ENCODE data around the gene ROBO1.
"Not testable (repeated sequence)": the region's sequence is repeated elsewhere in the genome, so short reads cannot be mapped to it uniquely, and the experiment has no call there.

ROBO1 gene

DNA sequence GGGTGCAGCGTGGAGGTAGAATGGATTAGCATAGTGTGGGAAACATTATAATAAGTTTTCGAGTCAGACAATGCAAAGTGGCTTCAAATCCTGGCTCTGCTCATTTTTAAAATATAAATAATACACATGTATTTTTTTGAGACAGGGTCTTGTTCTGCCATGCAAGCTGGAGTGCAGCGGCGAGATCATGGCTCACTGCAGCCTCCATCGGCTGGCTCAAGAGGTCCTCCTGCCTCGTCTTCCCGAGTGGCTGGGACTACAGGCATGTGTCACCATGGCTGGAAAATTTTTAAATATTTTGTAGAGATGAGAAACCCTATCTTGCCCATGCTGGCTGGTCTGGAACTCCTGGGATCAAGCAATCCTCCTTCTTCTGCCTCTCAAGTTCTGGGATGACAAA is 194.9 kb downstream of the ROBO1 start:
- DNase-seq (ENCODE audit: low read depth, low spot score), result no peak
- no peak overlapping the region for H3K4me3 ChIP-seq (ENCODE audit: low read length)

DNA sequence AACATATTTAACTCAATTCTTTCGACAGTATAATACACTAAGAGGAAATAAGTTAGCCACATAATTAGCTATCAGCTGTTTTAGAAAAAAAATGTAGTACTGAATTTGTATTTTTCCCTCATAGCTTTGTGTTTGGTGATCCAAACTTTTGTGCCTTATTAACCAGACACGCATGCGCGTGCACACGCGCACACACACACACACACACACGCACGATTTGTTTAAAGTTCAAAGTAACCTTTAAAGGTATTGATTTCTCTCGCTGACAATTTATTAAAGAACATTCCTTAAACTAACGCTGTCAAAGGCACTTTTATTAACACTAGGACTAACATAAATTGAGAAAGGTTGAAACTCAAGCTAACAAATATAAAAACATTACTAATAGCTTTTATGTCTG is 198.9 kb downstream of the ROBO1 start:
- DNase-seq (ENCODE audit: low read depth, low spot score), result no peak
- H3K4me3 ChIP-seq (ENCODE audit: low read length), result no peak overlapping the region

GRCh38 chr3:79564192-79564591 is 203.6 kb downstream of the ROBO1 start:
- DNase-seq (ENCODE audit: low read depth, low spot score), result no peak
- H3K4me3 ChIP-seq (ENCODE audit: low read length), result no peak overlapping the region

DNA sequence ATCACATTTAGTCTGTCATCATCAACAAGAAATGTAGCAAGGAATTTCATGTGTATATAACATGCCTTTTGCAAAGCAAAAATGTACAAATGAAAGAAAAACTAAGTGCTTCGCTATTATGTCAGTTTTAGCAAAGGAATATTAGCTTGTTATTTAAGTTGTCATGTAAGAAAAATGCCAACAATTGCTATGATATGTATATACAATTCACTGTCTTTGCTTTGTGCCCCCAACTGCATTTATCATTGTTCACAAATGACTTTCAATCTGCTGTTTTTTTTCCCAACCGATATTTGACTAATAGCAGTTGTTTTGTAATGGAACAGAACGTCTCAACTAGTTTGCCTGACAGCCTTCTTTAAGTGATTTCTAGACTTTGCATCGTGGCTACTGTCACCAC is 207.1 kb downstream of the ROBO1 start:
- no peak for DNase-seq (ENCODE audit: low read depth, low spot score)

DNA sequence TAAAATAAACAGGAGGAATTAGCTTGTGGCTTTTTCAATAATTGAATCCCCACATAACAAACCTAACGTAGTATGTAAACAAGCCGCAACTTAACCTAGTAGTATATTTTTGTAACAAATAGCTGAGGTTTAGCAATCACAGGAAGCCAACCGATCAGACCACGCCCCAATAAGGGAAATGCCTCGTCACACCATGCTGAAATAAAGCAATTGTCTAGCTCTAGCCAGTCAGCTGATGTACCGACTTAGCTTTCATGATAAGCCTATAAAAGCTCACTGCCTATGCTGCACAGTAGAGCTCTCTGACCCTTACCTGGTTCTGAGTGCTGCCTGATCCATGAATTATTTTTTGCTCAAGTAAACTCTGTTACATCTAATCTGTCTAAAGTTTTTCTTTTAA is 208.9 kb downstream of the ROBO1 start:
- no peak overlapping the region for H3K4me3 ChIP-seq (ENCODE audit: low read length)
- DNase-seq (ENCODE audit: low read depth, low spot score), result no peak

More for the DNA sequence above, 207.1 kb downstream of the ROBO1 start:
- no peak overlapping the region for H3K4me3 ChIP-seq (ENCODE audit: low read length)

DNA sequence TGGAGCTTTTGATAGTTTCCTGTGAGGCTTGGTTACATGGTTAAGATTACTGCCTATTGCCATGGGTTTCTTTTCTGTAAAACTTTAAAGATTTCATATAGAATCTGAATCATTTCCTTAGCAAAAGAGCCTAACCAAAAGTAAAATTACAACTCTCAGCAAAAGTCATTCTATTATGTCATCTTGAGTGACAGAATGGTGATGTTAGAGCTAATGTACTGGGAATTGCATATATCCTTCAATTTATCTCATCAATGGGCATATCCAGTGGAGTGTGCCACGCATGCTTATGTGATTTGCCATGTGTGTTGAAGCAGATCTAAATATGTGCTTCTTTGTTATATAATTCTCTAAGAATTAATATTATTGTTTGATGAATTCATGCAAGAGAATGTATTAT is 212.1 kb downstream of the ROBO1 start:
- no peak overlapping the region for H3K4me3 ChIP-seq (ENCODE audit: low read length)

DNA sequence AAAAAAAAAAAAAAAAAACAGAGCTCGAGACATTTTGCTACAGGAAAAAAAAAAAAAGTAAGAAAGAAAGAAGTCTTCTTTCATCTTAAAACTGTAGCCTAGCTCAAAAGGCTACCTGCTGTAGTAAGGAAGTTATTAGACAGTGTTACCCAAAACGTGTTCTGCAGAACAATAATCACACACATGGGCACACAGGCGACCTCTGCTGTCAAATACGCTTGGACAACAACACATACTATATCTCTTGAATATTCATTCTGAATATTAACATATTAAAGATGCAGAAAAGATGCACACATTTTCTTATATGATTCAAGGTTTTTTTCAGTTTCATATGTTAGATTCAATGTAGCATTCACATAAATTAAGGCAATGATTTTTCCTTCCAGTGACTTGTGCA is 215.8 kb downstream of the ROBO1 start:
- no peak overlapping the region for H3K4me3 ChIP-seq (ENCODE audit: low read length)
- peak; percentile 10 for DNase-seq (ENCODE audit: low read depth, low spot score)

More for the DNA sequence above, 212.1 kb downstream of the ROBO1 start:
- DNase-seq (ENCODE audit: low read depth, low spot score), result no peak

- DNase-seq (ENCODE audit: low read depth, low spot score), result no peak
- no peak overlapping the region for H3K4me3 ChIP-seq (ENCODE audit: low read length)
These were observed 216.4 kb downstream of the ROBO1 start for GRCh38 chr3:79551321-79551892.

DNA sequence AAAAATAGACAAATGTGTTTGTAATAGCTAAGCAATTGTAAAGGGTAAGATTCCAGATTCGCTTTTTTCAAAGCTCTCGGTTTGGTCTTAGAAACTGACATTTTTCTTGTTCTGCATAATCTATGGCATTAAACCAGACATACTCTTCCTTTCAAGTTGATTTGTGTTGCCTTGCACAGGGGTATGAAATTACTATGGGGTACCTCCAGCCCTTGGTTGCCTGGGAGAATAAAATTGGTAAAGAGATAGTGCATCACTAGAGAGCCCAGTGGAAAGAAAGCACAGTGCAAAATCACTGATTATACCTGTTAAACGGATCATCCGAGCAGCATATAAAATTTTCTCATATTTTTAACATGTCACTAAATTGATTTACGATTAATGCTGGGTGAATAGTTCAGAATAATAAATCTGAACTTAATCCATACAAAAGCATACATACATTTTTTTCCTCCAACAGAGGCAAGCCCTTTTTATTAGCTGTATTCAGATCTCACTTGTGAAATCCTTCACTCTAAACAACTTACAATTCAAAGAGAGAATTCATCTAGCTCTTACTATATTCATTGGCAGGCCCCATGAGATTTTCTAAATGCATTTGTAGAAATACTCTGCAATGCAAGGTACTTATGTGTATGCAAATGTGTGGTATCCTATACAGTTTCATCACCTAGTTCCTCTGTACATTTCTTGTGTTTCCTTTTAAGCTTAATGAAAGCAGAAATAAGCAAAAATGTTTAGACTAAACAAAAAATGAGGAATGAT is 224.4 kb downstream of the ROBO1 start:
- no peak overlapping the region for H3K4me3 ChIP-seq (ENCODE audit: low read length)
- no peak for DNase-seq (ENCODE audit: low read depth, low spot score)

GRCh38 chr3:79534727-79535126 is 233.1 kb downstream of the ROBO1 start:
- no peak overlapping the region for H3K4me3 ChIP-seq (ENCODE audit: low read length)
- DNase-seq (ENCODE audit: low read depth, low spot score), result no peak

DNA sequence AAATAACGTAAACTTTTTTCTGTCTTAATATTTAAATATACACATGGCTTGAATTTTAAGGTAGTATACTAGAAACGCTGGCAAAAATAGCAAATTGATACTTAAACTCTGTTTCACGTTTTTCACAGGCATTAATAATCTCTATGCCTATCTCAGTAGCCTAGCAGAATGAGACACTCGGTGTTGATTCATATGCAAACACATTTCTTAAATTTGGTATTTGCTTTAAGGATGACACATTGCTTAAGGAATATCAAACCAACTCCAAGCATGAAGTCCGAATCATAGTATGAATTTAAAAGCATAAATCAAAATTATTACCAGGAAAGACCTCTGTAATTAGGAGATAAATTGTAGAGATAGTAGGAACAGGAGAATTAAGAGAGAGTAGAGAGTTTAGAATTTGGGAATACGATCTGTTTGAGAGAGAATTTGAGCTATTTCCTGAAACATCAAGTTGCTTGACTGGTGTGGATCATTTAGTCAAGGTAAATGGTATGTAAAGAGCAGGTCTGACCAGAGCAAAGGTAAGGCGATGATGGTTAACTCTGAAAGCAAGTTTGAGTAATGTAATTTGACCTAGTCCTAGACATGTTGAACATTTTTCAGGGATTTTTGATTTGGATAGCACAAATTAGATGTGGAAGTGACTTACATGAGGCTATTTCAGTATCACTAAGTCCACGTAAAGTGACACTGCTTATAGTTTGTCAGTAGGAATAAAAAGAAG is 236.1 kb downstream of the ROBO1 start:
- H3K4me3 ChIP-seq (ENCODE audit: low read length), result no peak overlapping the region
- no peak for DNase-seq (ENCODE audit: low read depth, low spot score)

DNA sequence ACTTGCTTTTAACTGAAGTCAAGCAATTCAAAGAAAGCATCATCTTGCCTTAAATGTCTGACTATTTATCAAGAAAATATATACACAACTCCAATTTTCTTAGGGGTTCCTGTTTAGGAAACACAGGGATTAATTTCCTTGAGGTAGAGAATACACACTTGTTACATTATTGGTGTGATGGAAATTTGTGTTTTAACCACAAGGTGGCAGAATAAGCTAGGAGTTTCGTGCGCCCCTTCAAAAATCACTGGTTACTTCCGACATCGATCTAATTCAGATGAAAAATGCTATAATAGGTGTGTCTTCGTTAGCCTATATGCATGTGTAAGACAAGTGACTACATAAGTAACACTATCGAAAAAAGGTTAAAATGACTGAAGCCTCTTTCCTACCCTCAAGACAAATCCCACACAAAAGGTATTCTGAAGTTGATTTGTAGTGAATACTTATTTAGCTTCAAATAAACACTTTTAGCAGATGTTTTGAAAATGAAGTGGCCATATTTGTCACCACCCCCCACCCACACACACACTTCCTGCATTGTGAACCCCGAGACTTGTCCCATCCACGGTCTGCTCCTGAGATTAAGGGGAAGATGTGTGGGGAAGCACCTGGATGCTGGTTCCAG is 246.5 kb downstream of the ROBO1 start:
- H3K4me3 ChIP-seq (ENCODE audit: low read length), result no peak overlapping the region
- DNase-seq (ENCODE audit: low read depth, low spot score), result peak; percentile 39

GRCh38 chr3:79517766-79518413 is 249.9 kb downstream of the ROBO1 start:
- peak; percentile 6 for DNase-seq (ENCODE audit: low read depth, low spot score)
- no peak overlapping the region for H3K4me3 ChIP-seq (ENCODE audit: low read length)

DNA sequence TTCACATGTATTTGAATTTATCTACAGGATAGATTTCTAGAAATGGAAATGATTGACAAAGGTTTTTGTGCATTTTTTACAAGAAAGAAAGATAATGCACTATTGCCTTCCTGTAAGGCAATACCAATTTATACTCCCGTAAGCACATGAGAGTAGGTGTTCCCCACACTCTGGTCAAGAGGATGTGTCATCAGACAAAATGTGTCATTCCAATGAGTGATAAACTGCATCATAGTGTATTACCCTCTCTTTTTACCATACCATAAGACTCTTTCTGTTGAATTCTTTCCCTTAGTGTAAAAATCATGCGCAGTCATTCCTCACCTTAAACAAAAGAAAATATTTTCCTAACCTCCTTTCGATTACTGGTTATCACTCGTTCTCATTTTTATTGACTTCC is 251.0 kb downstream of the ROBO1 start:
- no peak for DNase-seq (ENCODE audit: low read depth, low spot score)
- H3K4me3 ChIP-seq (ENCODE audit: low read length), result no peak overlapping the region

DNA sequence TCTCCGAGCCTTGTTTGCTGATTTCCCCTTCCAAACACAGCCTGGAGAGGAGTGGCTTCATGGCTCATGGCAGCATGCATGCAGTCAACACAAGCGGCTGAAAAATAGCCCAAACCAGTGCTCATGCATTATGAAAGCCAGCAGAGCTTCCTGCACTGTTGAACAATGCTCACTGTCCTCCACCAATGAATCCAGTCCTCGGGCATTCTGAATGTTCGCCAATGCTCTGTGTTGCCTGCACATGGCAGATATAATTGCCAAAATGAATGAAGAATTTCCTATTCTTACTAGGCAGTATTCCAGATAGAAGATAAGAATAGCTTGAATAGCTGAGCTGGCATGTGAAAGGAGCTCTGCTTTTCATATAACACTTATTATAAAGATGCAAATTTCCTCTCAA is 252.7 kb downstream of the ROBO1 start:
- DNase-seq (ENCODE audit: low read depth, low spot score), result no peak
- no peak overlapping the region for H3K4me3 ChIP-seq (ENCODE audit: low read length)

GRCh38 chr3:79514069-79514468 is 253.7 kb downstream of the ROBO1 start:
- no peak overlapping the region for H3K4me3 ChIP-seq (ENCODE audit: low read length)
- no peak for DNase-seq (ENCODE audit: low read depth, low spot score)

DNA sequence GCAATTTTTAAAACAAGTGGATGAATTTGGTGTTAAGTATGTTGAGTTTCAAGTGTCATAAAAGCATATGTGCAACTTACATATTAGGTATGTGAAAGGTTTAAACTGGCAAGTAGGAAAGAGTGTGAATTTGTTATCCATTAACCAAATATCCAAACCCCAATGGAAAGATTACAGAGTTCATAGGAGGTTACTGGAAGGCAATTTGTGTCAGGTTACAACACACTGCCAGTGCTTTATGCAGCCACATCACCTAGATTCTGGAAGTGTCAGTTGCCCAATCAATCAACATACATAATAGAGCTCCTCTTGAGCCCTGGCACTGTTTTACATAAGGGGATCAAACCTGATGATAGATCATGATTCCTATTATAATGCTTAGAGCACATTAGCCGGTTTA is 261.0 kb downstream of the ROBO1 start:
- no peak for DNase-seq (ENCODE audit: low read depth, low spot score)
- no peak overlapping the region for H3K4me3 ChIP-seq (ENCODE audit: low read length)

DNA sequence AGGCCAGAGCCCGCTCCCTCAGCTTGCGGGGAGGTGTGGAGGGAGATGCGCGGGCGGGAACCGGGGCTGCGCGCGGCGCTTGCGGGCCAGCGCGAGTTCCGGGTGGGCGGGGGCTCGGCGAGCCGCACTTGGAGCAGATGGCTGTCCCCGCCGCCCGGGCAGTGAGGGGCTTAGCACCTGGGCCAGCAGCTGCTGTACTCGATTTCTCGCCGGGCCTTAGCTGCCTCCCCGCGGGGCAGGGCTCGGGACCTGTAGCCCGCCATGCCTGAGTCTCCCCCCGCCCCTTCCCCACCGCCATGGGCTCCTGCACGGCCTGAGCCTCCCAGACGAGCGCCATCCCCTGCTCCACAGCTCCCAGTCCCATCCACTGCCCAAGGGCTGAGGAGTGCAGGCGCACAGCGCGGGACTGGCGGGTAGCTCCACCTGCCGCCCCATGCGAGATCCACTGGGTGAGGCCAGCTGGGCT is 265.5 kb downstream of the ROBO1 start:
- DNase-seq (ENCODE audit: low read depth, low spot score), result not testable (repeated sequence)

DNA sequence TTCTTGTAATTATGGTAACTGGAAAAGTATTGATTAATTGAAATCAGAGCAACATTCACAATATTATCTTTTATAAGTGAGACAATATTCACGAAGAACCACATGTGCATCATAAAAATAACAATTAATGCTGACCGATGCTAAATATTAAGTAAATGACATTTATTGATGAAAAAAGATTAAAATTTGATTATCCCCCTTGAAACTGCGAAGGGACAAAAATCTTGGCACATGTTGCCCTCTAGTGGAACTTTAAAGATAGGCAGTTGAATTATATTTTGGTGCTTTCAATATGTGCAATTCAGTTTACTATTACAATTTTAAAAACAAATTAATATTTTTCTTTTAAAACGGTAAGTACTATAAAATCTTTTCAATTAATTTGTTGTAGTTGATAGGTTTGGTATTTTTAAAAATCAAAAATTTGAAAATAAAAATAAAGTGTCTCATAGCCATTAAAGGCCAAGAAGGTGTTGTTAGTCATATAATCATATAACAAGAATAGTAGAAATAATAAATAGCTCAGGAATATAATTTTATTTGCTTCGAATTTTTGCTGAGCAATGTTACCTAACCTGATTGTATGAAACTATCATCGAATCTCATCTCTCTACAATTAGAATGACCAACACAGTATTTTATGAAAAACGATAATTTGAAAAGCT is 270.2 kb downstream of the ROBO1 start:
- peak; percentile 4 for DNase-seq (ENCODE audit: low read depth, low spot score)
- no peak overlapping the region for H3K4me3 ChIP-seq (ENCODE audit: low read length)

More for the DNA sequence above, 265.5 kb downstream of the ROBO1 start:
- not testable (repeated sequence) for H3K4me3 ChIP-seq (ENCODE audit: low read length)
